COR-L47 (cell line): Measurements from ENCODE around the gene TMEM198.

Source experiments
- DNase-seq: peaks from one replicate; lab custom pipeline; 2025; lab: John Stamatoyannopoulos, UW

The TMEM198 gene

DNA sequence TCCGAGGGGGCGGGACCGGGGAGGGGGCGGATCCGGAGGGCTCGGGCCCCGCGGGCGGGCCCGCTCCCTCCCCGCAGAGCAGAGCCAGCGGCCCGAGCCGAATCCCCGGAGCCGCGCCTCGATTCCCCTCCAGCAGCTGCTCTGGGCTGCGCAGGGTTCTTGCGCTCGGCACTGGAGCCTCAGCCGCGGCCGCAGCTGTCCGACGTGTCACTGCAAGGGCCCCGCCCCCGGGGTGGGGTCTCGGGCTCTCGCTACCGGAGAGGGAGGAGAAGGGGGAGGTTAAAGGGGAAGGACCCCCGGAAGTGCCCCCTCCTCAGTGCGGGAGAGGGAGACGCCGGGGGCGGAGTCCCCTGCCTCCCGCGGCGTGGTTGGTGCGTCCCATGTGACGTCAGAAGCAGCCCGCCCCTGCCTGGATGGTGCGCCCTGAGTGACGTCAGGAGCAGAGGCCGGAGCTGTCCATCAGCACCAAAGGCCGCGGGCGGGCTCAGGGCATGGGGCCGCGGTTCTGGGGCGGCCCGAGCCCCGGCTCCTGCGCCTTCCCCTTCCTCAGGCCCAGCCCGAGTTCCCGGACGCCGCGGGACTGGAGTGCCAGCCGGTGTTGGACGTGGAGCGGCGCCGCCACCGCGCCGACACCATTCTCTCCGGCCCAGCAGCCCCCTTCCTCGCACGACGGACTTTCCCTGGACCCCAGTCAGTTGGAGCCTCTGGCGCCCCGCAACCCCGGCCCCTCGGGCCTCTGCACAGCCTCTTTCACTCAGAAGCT lies at the start of gene TMEM198, which contains the start of gene CHPF:
Gene TMEM198, plus strand, starts transcription at position 433 of the 763 bp plus-strand sequence. CDS start 700 bp downstream, outside the sequence.
Gene CHPF, minus strand, starts transcription at position 214 of the 763 bp plus-strand sequence. CDS start 271 bp downstream, outside the sequence.
- DNase-seq: peak; percentile 97

GRCh38 chr2:219494952-219495530 lies 48.8 kb upstream of the TMEM198 start:
- DNase-seq: no peak

DNA sequence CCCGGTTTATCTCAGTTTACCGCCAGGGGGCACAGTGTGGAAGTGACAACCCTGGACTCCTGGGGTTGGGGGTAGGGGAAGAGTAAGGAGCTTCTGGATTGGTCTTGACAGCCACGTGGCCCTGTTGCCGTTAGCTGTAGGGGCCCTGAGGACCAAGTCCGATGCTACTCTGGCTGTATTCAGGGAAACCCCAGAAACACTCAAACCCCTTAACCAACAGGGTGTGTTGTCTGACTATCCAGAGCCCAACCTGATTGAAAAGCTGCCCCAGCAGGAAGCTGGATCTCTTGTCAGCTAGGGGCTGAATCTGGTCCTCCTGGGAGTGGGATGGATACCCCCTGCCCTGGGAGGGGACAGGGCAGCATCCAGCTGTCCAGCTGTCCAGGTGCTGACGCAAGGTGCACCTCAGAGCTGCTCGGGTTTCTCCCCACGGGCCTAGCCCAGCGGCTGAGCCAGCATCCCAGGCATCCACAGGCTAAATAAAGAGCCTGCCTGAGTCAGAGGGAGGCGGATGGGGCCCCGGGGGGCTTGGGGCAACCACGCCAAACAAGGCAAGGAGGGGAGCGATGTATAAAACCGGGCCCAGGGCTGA lies 48.2 kb upstream of the TMEM198 start:
- peak; percentile 57 for DNase-seq

GRCh38 chr2:219496247-219496824 lies 47.5 kb upstream of the TMEM198 start:
- DNase-seq: no peak

- no peak for DNase-seq
Observed at GRCh38 chr2:219496825-219497494, 46.9 kb upstream of the TMEM198 start.

GRCh38 chr2:219497495-219498279 lies 46.1 kb upstream of the TMEM198 start:
- peak; percentile 50 for DNase-seq

GRCh38 chr2:219498280-219499057 lies 45.4 kb upstream of the TMEM198 start, which contains the start of gene GMPPA:
Gene GMPPA, plus strand, starts transcription at chr2:219498891. Its CDS starts 1,085 bp downstream, at chr2:219499976.
- DNase-seq: peak; percentile 94

- DNase-seq: no peak
Observed at GRCh38 chr2:219499058-219499307, 44.8 kb upstream of the TMEM198 start.

GRCh38 chr2:219499555-219499954 lies 44.3 kb upstream of the TMEM198 start:
- no peak for DNase-seq

GRCh38 chr2:219500135-219500534 lies 43.7 kb upstream of the TMEM198 start:
- no peak for DNase-seq

- no peak for DNase-seq
Observed at GRCh38 chr2:219501849-219502248, 42.0 kb upstream of the TMEM198 start.

GRCh38 chr2:219502618-219503017 lies 41.2 kb upstream of the TMEM198 start:
- no peak for DNase-seq

- DNase-seq: no peak
Observed at GRCh38 chr2:219505585-219505984, 38.2 kb upstream of the TMEM198 start.

GRCh38 chr2:219506153-219506801 lies 37.6 kb upstream of the TMEM198 start:
- DNase-seq: no peak

- DNase-seq: no peak
Observed at GRCh38 chr2:219506802-219507526, 36.9 kb upstream of the TMEM198 start.

- DNase-seq: no peak
Observed at GRCh38 chr2:219507581-219508443, 36.0 kb upstream of the TMEM198 start.

DNA sequence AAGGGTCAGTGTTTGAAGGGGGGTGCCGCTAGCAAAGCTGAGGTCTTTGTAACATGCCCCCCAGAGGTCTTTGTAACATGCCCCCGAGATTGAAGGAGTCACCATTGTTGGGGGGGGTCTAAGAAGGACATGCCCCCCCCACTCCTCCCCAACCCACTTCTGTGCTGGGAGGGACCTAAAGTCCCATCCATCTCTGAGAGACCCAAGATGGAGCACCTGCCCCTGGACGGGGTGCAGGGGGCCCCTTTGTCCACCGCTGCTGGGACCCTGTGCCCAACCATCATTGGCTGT lies 35.4 kb upstream of the TMEM198 start:
- no peak for DNase-seq

DNA sequence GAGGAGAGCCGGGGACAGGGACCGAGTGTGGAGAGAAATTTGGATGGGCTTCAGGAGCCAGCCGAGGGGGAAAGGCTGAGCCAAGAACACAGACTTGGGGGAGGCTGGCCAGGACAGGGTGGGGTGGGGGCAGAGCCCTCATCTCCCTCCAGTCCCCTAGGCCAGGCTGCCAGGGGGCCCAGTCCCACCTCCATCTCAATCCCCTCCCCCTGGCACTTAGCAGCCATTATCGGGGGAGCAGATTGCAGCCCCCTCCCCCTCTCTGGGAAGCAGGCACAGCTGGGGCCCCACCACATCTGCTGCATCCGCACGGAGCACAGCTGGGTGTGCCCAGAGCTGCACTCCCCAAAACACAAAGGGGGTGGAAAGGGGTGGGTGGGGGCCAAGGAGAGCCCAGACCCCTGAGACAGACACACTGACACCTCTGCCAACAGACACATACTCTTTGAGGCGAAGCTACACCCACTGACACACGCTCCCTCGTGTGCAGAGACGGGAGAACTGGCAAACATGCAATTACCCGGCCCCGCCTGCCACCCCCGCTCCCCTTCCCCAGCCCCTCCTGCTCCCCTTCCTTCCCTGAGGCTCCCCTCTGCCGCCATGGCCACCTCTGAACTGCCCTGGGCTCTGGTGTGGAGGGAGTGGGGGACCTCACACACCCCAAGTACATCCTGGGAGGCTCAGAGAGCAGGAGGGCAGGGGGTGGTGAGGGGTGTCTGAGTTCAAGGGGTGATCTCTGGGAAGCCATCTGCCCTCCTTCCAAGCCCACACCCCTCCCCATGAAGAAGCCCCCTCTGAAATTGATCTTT lies 34.7 kb upstream of the TMEM198 start:
- DNase-seq: peak; percentile 19
